Measurements from ENCODE around the gene MAPRE3. TPM values are rescaled to one million over a fixed set of nuclear protein-coding genes. Genes with fewer than 3 reads are reported as not detected.

The MAPRE3 gene
- total RNA-seq, 2 donors from 2014 or later, result 3.4 to 4.2 TPM

DNA sequence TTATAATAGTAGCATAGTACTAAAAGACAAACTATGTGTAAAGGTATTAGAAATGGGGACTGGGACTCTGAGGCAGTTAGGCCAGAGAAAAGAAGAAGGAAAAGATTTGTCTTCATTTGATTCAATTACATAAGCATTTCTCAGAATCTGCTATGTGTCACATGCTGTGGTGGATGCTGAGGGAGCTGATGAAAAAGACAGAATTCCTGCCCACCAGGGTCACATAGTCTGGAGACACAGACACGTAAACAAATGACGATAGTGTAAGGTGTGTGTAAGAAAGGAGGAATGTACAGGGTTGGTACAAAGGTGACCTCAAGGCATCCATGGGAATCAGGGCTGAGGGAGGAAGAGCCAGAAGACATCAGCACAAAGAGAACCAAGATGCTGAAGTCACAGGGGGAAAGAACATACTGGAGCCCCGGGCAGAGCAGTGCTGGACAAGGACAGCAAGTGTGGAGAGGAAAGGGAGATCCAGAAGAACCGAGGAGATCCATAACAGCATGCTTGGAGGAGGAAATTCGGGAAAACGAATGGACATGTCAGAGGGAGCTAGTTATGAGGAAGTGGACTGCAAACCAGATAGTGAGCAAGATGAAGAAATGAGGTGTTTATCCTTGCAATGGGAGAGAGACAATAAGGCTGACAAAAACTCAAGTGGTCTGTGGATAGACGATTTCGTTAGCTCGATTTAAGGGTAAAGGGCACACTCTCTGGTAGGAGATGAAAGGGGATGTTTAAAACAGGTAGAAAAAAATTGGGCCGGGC, 1.2 kb upstream of the MAPRE3 start:
- Mint-ChIP-seq H3K9me3 (no peaks in the 10 kb centered on the region), H3K4me1 (peaks cover 12% of the 10 kb centered on the region), H3K27me3 (peaks cover 12% of the 10 kb centered on the region), H3K4me3 (peak overlapping the region; percentile 83), H3K36me3 (ENCODE audit: low read depth) (no peaks in the 10 kb centered on the region), H3K27ac (peak overlapping the region; percentile 4)
- no peak for ATAC-seq (replicated peaks)

- ATAC-seq (replicated peaks), result peak; percentile 36
These were observed 641 bp downstream of the MAPRE3 start for GRCh38 chr2:26970928-26971627.

DNA sequence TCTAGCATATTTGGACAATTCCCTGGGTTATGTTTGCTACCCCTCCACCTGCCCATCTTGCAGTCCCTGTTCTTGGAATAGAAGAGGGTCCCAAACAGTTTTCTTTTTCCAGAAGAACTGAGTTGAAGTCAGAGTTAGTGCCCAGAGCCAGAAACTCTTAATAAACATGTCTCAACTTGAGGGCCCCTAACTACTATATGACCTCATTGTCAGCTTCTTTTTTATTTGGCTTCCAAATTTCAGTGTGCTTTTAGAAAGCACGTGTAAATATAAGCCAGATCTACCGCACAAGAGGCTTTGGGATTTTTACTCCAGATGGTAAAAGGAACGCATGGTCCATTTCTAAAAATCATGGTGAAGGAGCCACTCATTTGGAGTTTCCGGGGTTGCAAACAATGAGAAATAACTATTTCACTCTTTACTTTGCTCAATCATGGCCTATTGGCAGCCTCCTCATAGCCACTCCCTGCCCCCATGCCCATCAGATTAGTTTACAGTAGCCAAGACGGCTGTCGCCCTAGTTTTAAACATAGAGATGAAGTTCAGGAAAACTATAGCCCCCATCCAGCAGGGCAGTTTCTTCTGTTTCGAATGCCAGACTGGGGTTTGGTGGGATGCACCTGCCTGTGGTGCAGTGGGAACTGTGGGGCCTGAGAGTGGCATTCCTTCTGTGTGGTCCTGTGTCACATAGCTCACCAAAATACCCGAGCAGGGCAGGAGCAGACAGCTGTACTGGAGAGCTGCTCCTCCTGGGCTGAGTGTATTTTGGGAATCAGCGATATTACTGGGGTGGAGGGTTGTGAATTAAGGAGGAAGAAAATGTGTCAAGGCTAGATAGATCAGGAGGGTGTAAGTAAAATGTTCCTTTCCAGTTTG, 1.7 kb downstream of the MAPRE3 start:
- Mint-ChIP-seq H3K27ac (no peak overlapping the region), H3K36me3 (ENCODE audit: low read depth) (no peaks in the 10 kb centered on the region), H3K9me3 (no peaks in the 10 kb centered on the region), H3K27me3 (peaks cover 6% of the 10 kb centered on the region), H3K4me3 (peak overlapping the region; percentile 83), H3K4me1 (peaks cover 12% of the 10 kb centered on the region)
- no peak for ATAC-seq (replicated peaks)

More at GRCh38 chr2:26970928-26971627, 641 bp downstream of the MAPRE3 start:
- H3K27me3 Mint-ChIP-seq, result peaks cover 9% of the 10 kb centered on the region
- H3K36me3 Mint-ChIP-seq (ENCODE audit: low read depth), result no peaks in the 10 kb centered on the region
- peak overlapping the region; percentile 83 for H3K4me3 Mint-ChIP-seq
- H3K9me3 Mint-ChIP-seq, result no peaks in the 10 kb centered on the region
- H3K4me1 Mint-ChIP-seq, result peaks cover 12% of the 10 kb centered on the region
- H3K27ac Mint-ChIP-seq, result peak overlapping the region; percentile 74

- no peak for ATAC-seq (replicated peaks)
- Mint-ChIP-seq H3K27ac (no peak overlapping the region), H3K27me3 (no peaks in the 10 kb centered on the region), H3K36me3 (ENCODE audit: low read depth) (no peaks in the 10 kb centered on the region), H3K9me3 (no peaks in the 10 kb centered on the region), H3K4me1 (peaks cover 8% of the 10 kb centered on the region), H3K4me3 (no peak overlapping the region)
These were observed 3.9 kb downstream of the MAPRE3 start for GRCh38 chr2:26974352-26974751.

DNA sequence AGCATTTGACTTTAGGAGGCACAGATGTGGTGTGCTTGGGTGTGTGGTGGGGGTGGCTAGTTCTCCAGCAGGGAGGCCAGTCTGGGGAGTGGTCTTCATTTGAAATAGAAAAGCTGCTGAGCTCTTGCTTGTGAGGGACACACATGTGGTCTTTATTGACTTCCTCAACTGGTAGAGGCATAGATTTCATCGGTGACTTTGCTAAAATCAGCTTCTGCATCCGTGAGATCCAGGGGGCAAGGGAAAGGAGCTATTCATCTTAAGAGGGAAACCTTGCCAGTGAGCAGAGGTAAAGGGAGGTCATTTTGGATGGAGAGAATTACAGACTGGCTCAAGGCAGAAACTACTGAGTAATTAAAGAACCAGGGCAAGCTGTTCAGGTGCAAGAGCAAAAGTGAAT, 4.7 kb downstream of the MAPRE3 start:
- Mint-ChIP-seq H3K4me3 (no peak overlapping the region), H3K36me3 (ENCODE audit: low read depth) (no peaks in the 10 kb centered on the region), H3K4me1 (peaks cover 5% of the 10 kb centered on the region), H3K27ac (no peak overlapping the region), H3K9me3 (no peaks in the 10 kb centered on the region), H3K27me3 (no peaks in the 10 kb centered on the region)
- no peak for ATAC-seq (replicated peaks)

DNA sequence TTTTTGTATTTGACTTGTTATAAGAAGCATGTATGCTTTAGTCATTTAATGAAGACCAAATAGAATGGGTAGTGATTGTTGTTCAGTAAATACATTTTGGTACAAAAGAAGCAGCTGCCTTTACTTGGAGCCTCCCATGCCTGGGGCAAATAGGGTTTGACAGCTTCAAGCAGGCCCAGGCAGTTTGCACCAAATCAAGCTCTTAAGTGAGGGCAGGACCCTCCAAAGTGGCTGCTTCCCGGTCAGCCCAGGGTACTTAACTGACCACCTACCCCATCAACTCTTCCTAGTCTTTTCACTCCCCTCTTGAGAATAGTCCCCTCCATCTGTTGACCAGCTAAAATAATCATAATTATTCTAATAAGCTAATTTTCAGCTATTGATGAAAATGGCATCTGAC, 5.2 kb downstream of the MAPRE3 start:
- Mint-ChIP-seq H3K27ac (no peak overlapping the region), H3K27me3 (no peaks in the 10 kb centered on the region), H3K36me3 (ENCODE audit: low read depth) (no peaks in the 10 kb centered on the region), H3K4me1 (peaks cover 5% of the 10 kb centered on the region), H3K9me3 (no peaks in the 10 kb centered on the region), H3K4me3 (no peak overlapping the region)
- no peak for ATAC-seq (replicated peaks)

DNA sequence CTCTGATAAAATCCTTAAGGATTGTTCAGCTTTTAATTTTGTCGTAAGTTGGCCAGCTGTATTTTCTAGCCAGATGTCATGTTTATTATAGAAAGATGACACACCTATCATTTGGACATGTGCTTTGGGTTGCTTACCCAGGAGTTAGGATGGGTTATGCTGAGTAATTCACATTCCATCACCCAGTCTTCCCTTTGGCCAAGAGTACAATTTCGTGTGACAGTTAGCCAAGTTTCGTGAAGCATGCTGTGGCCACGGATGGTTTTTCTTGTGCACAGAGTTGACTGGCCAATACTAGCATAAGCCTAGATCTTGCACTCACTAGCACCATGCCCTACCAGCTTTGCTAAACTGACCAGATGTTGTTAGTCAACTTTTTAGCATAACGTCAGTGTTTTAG, 5.8 kb downstream of the MAPRE3 start:
- no peak overlapping the region for H3K27ac Mint-ChIP-seq
- H3K36me3 Mint-ChIP-seq (ENCODE audit: low read depth), result no peaks in the 10 kb centered on the region
- H3K9me3 Mint-ChIP-seq, result no peaks in the 10 kb centered on the region
- H3K4me1 Mint-ChIP-seq, result peaks cover 6% of the 10 kb centered on the region
- no peak for ATAC-seq (replicated peaks)
- no peaks in the 10 kb centered on the region for H3K27me3 Mint-ChIP-seq
- H3K4me3 Mint-ChIP-seq, result no peak overlapping the region

GRCh38 chr2:26977012-26977411, 6.6 kb downstream of the MAPRE3 start:
- Mint-ChIP-seq H3K27me3 (no peaks in the 10 kb centered on the region), H3K4me3 (no peak overlapping the region), H3K9me3 (no peaks in the 10 kb centered on the region), H3K4me1 (peaks cover 3% of the 10 kb centered on the region), H3K27ac (no peak overlapping the region), H3K36me3 (ENCODE audit: low read depth) (no peaks in the 10 kb centered on the region)
- no peak for ATAC-seq (replicated peaks)

- ATAC-seq (replicated peaks), result no peak
- no peak overlapping the region for H3K4me3 Mint-ChIP-seq
These were observed 7.7 kb downstream of the MAPRE3 start for GRCh38 chr2:26978061-26978596.

DNA sequence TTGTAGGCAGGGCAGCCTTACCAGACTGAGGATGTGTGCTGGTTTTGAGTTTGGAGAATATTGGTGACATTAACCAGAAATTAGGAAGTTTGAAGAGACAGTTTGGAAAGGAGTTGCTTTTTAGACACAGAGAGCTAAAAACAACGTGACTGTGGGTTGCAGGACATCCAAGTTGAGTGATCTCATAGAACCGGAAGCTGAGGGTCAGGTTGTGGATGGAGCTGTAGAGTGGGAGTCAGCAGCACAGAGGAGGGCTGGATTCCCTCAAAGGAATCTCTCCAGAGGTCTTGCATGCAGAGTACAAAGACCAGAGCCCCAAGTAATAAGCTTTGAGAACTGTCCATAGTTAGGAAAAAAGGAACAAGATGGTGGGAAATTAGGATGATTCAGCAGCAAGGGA, 9.3 kb downstream of the MAPRE3 start:
- no peak overlapping the region for H3K27ac Mint-ChIP-seq
- H3K36me3 Mint-ChIP-seq (ENCODE audit: low read depth), result no peaks in the 10 kb centered on the region
- no peaks in the 10 kb centered on the region for H3K9me3 Mint-ChIP-seq
- peaks cover 3% of the 10 kb centered on the region for H3K4me1 Mint-ChIP-seq
- H3K27me3 Mint-ChIP-seq, result no peaks in the 10 kb centered on the region
- no peak for ATAC-seq (replicated peaks)
- H3K4me3 Mint-ChIP-seq, result no peak overlapping the region

More at GRCh38 chr2:26978061-26978596, 7.7 kb downstream of the MAPRE3 start:
- peaks cover 3% of the 10 kb centered on the region for H3K4me1 Mint-ChIP-seq
- H3K27ac Mint-ChIP-seq, result no peak overlapping the region
- H3K9me3 Mint-ChIP-seq, result no peaks in the 10 kb centered on the region
- no peaks in the 10 kb centered on the region for H3K36me3 Mint-ChIP-seq (ENCODE audit: low read depth)
- H3K27me3 Mint-ChIP-seq, result no peaks in the 10 kb centered on the region

DNA sequence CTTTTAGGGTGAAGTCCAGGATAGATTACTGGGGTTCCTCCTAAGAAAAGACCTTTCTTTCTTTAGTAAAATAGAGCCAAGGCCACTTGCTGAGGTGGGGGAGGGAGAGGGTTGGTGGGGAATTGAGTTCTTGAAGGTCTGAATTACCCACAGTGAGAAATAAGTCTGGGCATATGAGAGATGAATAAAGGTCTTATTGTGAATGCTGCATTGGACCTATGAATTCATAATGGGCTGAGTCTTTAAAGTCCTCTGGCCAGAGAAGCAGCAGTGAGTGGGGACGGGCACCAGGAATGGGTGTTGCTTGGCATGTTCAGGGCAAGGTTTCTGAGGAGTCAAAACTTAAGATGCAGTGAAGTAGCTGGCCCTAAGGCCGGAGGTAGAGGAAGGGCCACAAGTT, 10.5 kb downstream of the MAPRE3 start:
- H3K27ac Mint-ChIP-seq, result no peak overlapping the region
- H3K4me3 Mint-ChIP-seq, result no peak overlapping the region

GRCh38 chr2:26982102-26982742, 11.8 kb downstream of the MAPRE3 start:
- H3K27me3 Mint-ChIP-seq, result no peaks in the 10 kb centered on the region
- H3K9me3 Mint-ChIP-seq, result no peaks in the 10 kb centered on the region
- no peak overlapping the region for H3K4me3 Mint-ChIP-seq
- no peak overlapping the region for H3K27ac Mint-ChIP-seq
- H3K4me1 Mint-ChIP-seq, result peaks cover 3% of the 10 kb centered on the region
- no peaks in the 10 kb centered on the region for H3K36me3 Mint-ChIP-seq (ENCODE audit: low read depth)
- no peak for ATAC-seq (replicated peaks)

More for the DNA sequence above, 10.5 kb downstream of the MAPRE3 start:
- Mint-ChIP-seq H3K4me1 (peaks cover 3% of the 10 kb centered on the region), H3K27me3 (no peaks in the 10 kb centered on the region), H3K36me3 (ENCODE audit: low read depth) (no peaks in the 10 kb centered on the region), H3K9me3 (no peaks in the 10 kb centered on the region)
- no peak for ATAC-seq (replicated peaks)

DNA sequence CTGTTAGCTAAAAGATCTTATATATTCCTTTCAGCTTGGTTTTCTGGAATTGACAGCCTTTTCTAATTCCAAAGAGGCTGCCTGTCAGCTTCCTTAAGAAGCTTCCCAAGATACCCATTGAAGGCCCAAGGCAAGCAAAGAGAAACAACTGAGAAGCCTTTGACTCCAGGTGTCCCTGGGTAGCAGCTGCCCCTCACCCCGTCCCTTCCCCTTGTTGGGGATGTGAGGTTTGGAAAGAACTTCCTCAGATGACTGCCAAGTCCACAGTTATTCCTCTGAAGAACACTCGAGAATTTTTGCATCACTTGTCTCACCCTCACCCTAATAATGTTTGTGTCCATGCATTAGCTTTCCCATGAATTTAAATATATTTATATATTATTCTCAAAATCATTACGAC, 13.3 kb downstream of the MAPRE3 start:
- no peak overlapping the region for H3K27ac Mint-ChIP-seq
- H3K4me1 Mint-ChIP-seq, result peaks cover 3% of the 10 kb centered on the region
- no peaks in the 10 kb centered on the region for H3K36me3 Mint-ChIP-seq (ENCODE audit: low read depth)
- no peaks in the 10 kb centered on the region for H3K27me3 Mint-ChIP-seq
- no peaks in the 10 kb centered on the region for H3K9me3 Mint-ChIP-seq
- ATAC-seq (replicated peaks), result no peak
- H3K4me3 Mint-ChIP-seq, result no peak overlapping the region

DNA sequence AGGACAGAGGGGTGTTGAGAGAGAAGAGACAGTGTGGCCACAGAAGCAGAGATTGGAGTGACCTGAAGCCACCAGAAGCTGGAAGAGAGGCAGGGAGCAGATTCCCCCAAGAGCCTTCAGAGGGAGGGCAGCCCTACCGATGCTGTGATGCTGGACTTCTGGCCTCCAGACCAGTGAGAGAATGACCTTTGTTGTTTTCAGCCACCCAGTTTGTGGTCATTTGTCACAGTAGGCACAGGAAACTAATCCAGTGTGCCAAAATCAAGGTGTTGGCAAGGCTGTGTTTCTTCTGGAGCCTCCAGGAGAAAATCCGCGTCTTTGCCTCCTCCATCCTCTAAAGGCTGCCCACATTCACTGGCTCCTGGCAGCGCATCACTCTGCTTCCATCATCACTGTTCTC, 15.4 kb downstream of the MAPRE3 start:
- no peak overlapping the region for H3K27ac Mint-ChIP-seq
- no peaks in the 10 kb centered on the region for H3K36me3 Mint-ChIP-seq (ENCODE audit: low read depth)
- no peak overlapping the region for H3K4me3 Mint-ChIP-seq
- H3K9me3 Mint-ChIP-seq, result no peaks in the 10 kb centered on the region
- H3K4me1 Mint-ChIP-seq, result peaks cover 3% of the 10 kb centered on the region
- H3K27me3 Mint-ChIP-seq, result no peaks in the 10 kb centered on the region
- ATAC-seq (replicated peaks), result no peak
